Urothelium cell line (cell line): ENCODE measurements around the gene FAHD1.
"Not testable (repeated sequence)": the region's sequence is repeated elsewhere in the genome, so short reads cannot be mapped to it uniquely, and the experiment has no call there.

Experiments
- DNase-seq: peaks from one replicate; pipeline ENCODE4 v3.0.0; 2011; ENCODE audit warnings: low spot score, mixed read lengths
- FAIRE-seq: peaks from 2 replicates; lab custom pipeline; 2011; peaks lifted over from hg19 to GRCh38; lab: Jason Lieb, UNC

Gene FAHD1

GRCh38 chr16:1788708-1789100 lies 38.3 kb upstream of the FAHD1 start:
- no peak for FAIRE-seq
- no peak for DNase-seq

GRCh38 chr16:1789643-1790045 lies 37.4 kb upstream of the FAHD1 start:
- no peak for FAIRE-seq
- no peak for DNase-seq

- DNase-seq, result no peak
- FAIRE-seq, result no peak
Measured at GRCh38 chr16:1790261-1790610, 36.8 kb upstream of the FAHD1 start.

GRCh38 chr16:1790611-1791255 lies 36.3 kb upstream of the FAHD1 start:
- no peak for FAIRE-seq
- no peak for DNase-seq

- FAIRE-seq (no peak), DNase-seq (no peak)
Measured at GRCh38 chr16:1791256-1791942, 35.6 kb upstream of the FAHD1 start.

- DNase-seq (no peak), FAIRE-seq (no peak)
Measured at GRCh38 chr16:1791943-1792812, 34.8 kb upstream of the FAHD1 start.

- no peak for DNase-seq
- no peak for FAIRE-seq
Measured at GRCh38 chr16:1792836-1793577, 34.0 kb upstream of the FAHD1 start.

GRCh38 chr16:1793578-1794220 lies 33.3 kb upstream of the FAHD1 start, which contains the start of gene IGFALS:
TSS of gene IGFALS (minus strand) at chr16:1793705. CDS start at chr16:1793652, 53 bp downstream.
- no peak for FAIRE-seq
- no peak for DNase-seq

- no peak for FAIRE-seq
Measured at GRCh38 chr16:1794221-1794871, 32.7 kb upstream of the FAHD1 start.

GRCh38 chr16:1794908-1795666 lies 31.9 kb upstream of the FAHD1 start:
- FAIRE-seq (no peak), DNase-seq (no peak)

More at GRCh38 chr16:1794221-1794871, 32.7 kb upstream of the FAHD1 start:
- no peak for DNase-seq

GRCh38 chr16:1799263-1799662 lies 27.7 kb upstream of the FAHD1 start:
- not testable (repeated sequence) for FAIRE-seq, DNase-seq

GRCh38 chr16:1800701-1801100 lies 26.3 kb upstream of the FAHD1 start:
- no peak for DNase-seq
- no peak for FAIRE-seq

GRCh38 chr16:1807626-1808025 lies 19.4 kb upstream of the FAHD1 start:
- FAIRE-seq (no peak), DNase-seq (no peak)

GRCh38 chr16:1808691-1809090 lies 18.3 kb upstream of the FAHD1 start:
- DNase-seq (no peak), FAIRE-seq (no peak)

GRCh38 chr16:1809281-1809801 lies 17.7 kb upstream of the FAHD1 start:
- FAIRE-seq, result no peak

GRCh38 chr16:1810106-1810505 lies 16.9 kb upstream of the FAHD1 start:
- FAIRE-seq, result no peak

More at GRCh38 chr16:1809281-1809801, 17.7 kb upstream of the FAHD1 start:
- no peak for DNase-seq

GRCh38 chr16:1810536-1810935 lies 16.5 kb upstream of the FAHD1 start:
- FAIRE-seq (no peak), DNase-seq (no peak)

More at GRCh38 chr16:1810106-1810505, 16.9 kb upstream of the FAHD1 start:
- DNase-seq, result no peak

GRCh38 chr16:1812732-1813163 lies 14.3 kb upstream of the FAHD1 start:
- DNase-seq, result peak; percentile 66
- no peak for FAIRE-seq

- FAIRE-seq (no peak), DNase-seq (no peak)
Measured at GRCh38 chr16:1815461-1815860, 11.5 kb upstream of the FAHD1 start.
